AG10803 (cell line): ENCODE data around the gene OSBPL10.

Experiments used
- DNase-seq: peaks from one replicate; pipeline ENCODE4 v3.0.0; 2010; ENCODE audit warnings: low read depth
- H3K4me3 ChIP-seq: 2 replicates; pipeline ENCODE4 v1.5.1; 2011; ENCODE audit warnings: mild to moderate bottlenecking, low read length, control low read depth
- CTCF ChIP-seq: conservative IDR thresholded peaks from 2 replicates; pipeline ENCODE4 v1.5.1; 2011; ENCODE audit warnings: mild to moderate bottlenecking, low read length, control low read depth, inconsistent platforms

Gene OSBPL10

DNA sequence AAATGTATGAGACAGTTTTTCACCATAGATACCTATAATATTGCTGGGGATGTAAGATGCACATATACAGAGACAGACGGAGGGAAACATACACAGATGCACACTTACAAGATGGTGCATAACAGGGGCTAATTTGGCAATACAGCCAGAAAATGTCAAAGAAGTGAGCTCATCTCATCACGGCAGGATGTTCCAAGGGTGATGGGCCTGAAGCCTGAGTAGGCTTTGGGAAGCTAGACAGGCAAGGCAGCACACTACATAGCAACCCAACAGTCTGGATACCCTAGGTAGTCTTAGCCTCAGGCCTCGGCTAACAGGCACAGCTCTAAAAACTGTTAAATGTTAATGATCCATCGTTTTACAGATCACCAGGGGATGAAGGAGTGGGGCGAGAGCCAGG, 148.5 kb downstream of the OSBPL10 start:
- TF ChIP-seq CTCF: no peak
- no peak overlapping the region for H3K4me3 ChIP-seq
- no peak for DNase-seq

- no peak for DNase-seq
- TF ChIP-seq CTCF: no peak
- H3K4me3 ChIP-seq: no peak overlapping the region
Measured at GRCh38 chr3:31831591-31831990, 149.5 kb downstream of the OSBPL10 start.

- no peak for TF ChIP-seq CTCF
- no peak for DNase-seq
- no peak overlapping the region for H3K4me3 ChIP-seq
Measured at GRCh38 chr3:31829826-31830426, 151.1 kb downstream of the OSBPL10 start.

DNA sequence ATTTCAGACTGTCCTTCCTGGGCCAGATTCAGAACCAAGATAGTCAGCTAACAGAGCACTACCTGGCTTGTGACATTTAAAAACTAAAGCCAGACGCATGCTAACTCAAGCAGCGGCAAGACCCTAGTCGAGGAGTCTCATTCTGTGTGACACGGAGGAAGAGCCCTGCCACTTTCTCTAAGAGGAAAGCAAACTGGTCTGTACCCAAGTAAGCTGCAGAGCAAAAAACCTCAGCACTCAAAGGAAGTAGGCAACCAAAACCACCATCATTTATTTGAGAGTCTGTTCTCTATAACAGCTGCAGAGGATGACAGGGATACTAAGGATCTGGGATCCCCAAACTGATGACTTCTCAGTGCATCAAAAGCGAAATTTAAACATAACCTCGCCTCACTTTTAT, 152.1 kb downstream of the OSBPL10 start:
- no peak for DNase-seq
- no peak for TF ChIP-seq CTCF
- H3K4me3 ChIP-seq: no peak overlapping the region

DNA sequence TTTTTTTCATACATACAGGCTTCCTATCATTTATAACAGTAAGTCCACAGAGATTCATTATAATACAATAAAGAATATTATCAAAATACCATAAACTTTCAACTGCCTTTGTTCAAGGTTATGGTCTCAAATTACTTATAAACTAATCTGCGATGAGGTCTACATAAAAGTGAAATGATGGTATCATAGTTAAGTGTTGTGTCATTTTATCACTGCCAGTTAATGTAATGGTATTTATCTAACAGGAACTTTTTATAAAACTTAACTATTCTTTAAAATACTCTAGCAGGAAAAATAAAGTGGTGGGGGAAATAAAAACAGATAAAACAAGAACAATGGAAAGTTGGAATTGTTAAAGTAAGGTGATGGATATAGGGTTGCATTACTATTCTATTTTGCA, 153.1 kb downstream of the OSBPL10 start:
- H3K4me3 ChIP-seq: no peak overlapping the region
- TF ChIP-seq CTCF: no peak
- no peak for DNase-seq

DNA sequence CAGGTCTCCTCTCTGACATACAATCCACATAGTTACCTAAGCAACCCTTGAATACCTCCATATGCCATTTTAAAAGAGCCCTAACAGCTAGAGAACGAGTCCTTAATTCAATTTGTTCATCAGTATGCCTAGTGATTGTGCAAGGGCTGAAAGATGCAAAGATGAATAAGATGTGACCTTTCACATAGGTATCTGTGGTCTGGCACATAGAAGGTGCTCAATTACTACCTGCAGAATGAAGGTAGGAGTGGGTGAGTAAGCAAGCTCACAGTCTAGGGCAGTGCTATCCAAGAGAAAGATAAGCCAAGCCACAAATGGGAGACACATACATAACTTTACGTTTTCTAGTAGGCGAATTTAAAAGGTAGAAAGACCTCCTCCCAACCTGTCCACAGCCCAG, 157.9 kb downstream of the OSBPL10 start:
- no peak overlapping the region for H3K4me3 ChIP-seq
- DNase-seq: no peak
- no peak for TF ChIP-seq CTCF

GRCh38 chr3:31821118-31821517, 159.9 kb downstream of the OSBPL10 start:
- no peak for DNase-seq
- no peak overlapping the region for H3K4me3 ChIP-seq
- TF ChIP-seq CTCF: no peak
